HepG2 (cell line): ENCODE results near the gene ZNF169. TPM values are rescaled to one million over a fixed set of nuclear protein-coding genes. Genes with fewer than 3 reads are reported as not detected.
A peak's percentile ranks its signal among the peaks of the same experiment; 100 is the strongest.

Experiments
- AKNA ChIP-seq: sonication (generic); formaldehyde crosslinking; IDR thresholded peaks from 2 replicates; pipeline ENCODE4 v1.4.0; 2020; ENCODE audit warnings: missing genetic modification reagents, borderline replicate concordance
- CBX5 ChIP-seq: sonication (generic); formaldehyde crosslinking; IDR thresholded peaks from 2 replicates; pipeline ENCODE4 v1.4.0; 2020; ENCODE audit warnings: missing genetic modification reagents, borderline replicate concordance
- ISL2 ChIP-seq: sonication (generic); formaldehyde crosslinking; IDR thresholded peaks from 2 replicates; pipeline ENCODE4 v1.5.0; 2020; ENCODE audit warnings: missing genetic modification reagents
- MEF2D ChIP-seq: sonication (generic); formaldehyde crosslinking; IDR thresholded peaks from 2 replicates; pipeline ENCODE4 v1.5.1; 2020; ENCODE audit warnings: mild to moderate bottlenecking, missing genetic modification reagents
- NAIF1 ChIP-seq: sonication (generic); formaldehyde crosslinking; IDR thresholded peaks from 2 replicates; pipeline ENCODE4 v1.5.0; 2020; ENCODE audit warnings: mild to moderate bottlenecking, missing genetic modification reagents, borderline replicate concordance
- NR1H2 ChIP-seq: sonication (generic); formaldehyde crosslinking; IDR thresholded peaks from 2 replicates; pipeline ENCODE4 v1.8.1; 2022; ENCODE audit warnings: low read depth, missing genetic modification reagents, borderline replicate concordance
- PHF8 ChIP-seq: sonication (generic); formaldehyde crosslinking; IDR thresholded peaks from 2 replicates; pipeline ENCODE4 v1.5.0; 2020; ENCODE audit warnings: missing genetic modification reagents
- SMARCC2 ChIP-seq: fragments of 450-650 bp; IDR thresholded peaks from 2 replicates; pipeline ENCODE4 v1.6.1; 2017; ENCODE audit warnings: antibody characterized with exemption, mild to moderate bottlenecking
- SNRNP70 ChIP-seq: fragments of 200-400 bp; formaldehyde crosslinking; IDR thresholded peaks from 2 replicates; pipeline ENCODE4 v1.6.1; 2017; ENCODE audit warnings: mild to moderate bottlenecking, low read depth, low read length, moderate library complexity
- SRSF9 ChIP-seq: fragments of 200-400 bp; formaldehyde crosslinking; IDR thresholded peaks from 2 replicates; pipeline ENCODE4 v1.6.1; 2018; ENCODE audit warnings: borderline replicate concordance, mild to moderate bottlenecking, low read depth, low read length; ENCODE audit not compliant: insufficient read depth, poor library complexity, severe bottlenecking
- ZNF276 ChIP-seq: sonication (generic); formaldehyde crosslinking; IDR thresholded peaks from 2 replicates; pipeline ENCODE4 v1.4.0; 2020; ENCODE audit warnings: mild to moderate bottlenecking, low read depth, missing genetic modification reagents
- ZNF326 ChIP-seq: sonication (generic); formaldehyde crosslinking; IDR thresholded peaks from 2 replicates; pipeline ENCODE4 v1.4.0; 2020; ENCODE audit warnings: missing genetic modification reagents, borderline replicate concordance
- ZNF350 ChIP-seq: sonication (generic); formaldehyde crosslinking; IDR thresholded peaks from 2 replicates; pipeline ENCODE4 v1.4.0; 2020; ENCODE audit warnings: mild to moderate bottlenecking, low read depth, missing genetic modification reagents, borderline replicate concordance
- ZNF772 ChIP-seq: sonication (generic); formaldehyde crosslinking; IDR thresholded peaks from 2 replicates; pipeline ENCODE4 v1.5.0; 2020; ENCODE audit warnings: mild to moderate bottlenecking, missing genetic modification reagents
- ZNF782 ChIP-seq: sonication (generic); formaldehyde crosslinking; IDR thresholded peaks from 2 replicates; pipeline ENCODE4 v1.4.0; 2020; ENCODE audit warnings: missing genetic modification reagents, mild to moderate bottlenecking, borderline replicate concordance
- ZNF800 ChIP-seq: sonication (generic); formaldehyde crosslinking; IDR thresholded peaks from 2 replicates; pipeline ENCODE4 v1.4.0; 2020; ENCODE audit warnings: missing genetic modification reagents
- ZXDC ChIP-seq: sonication (generic); formaldehyde crosslinking; IDR thresholded peaks from 2 replicates; pipeline ENCODE4 v1.5.0; 2020; ENCODE audit warnings: mild to moderate bottlenecking, missing genetic modification reagents
- polyA plus RNA-seq, 8 experiments: library from polyadenylated mRNA; depleted of rRNA in 3 of 8; stranded (reverse) in 7 of 8; unstranded in 1 of 8; fragments of >200 nt; fragmentation: Illumina TruSeq in 4 of 8; extraction: Trizol in 4 of 8; gene quantifications; 2 replicates each; pipeline versions ENCODE4 v1.2.1 to v1.2.3, GENCODE V29; 2011 to 2016; ENCODE audit warnings: low read depth in 4 of 8, missing spikeins in 1 of 8, mixed read lengths in 1 of 8; ENCODE audit not compliant: insufficient read depth in 1 of 8
- total RNA-seq, 5 experiments: library from RNA; depleted of rRNA; stranded (reverse); fragments of >200 nt; fragmentation: Illumina TruSeq; extraction: Trizol; gene quantifications; 2 replicates each; pipeline ENCODE4 v1.2.3, GENCODE V29; 2016; ENCODE audit warnings: low read depth in 1 of 5

The ZNF169 gene
- total and polyA plus RNA-seq, 2 of the 13 experiments (the other 11 are each of a cell fraction or from before 2014, with no cell fraction given) = 2.1 to 6.3 TPM

GRCh38 chr9:94259077-94259862, at the start of gene ZNF169 (continued):
- TF ChIP-seq ISL2 (CRISPR knock-in tag) (0 out of 2 replicates have a peak, but pooled peaks have one; percentile 25), SRSF9 (no peak), CBX5 (CRISPR knock-in tag) (peak; percentile 28; the same call in 1 of the 2 replicates), ZNF276 (CRISPR knock-in tag) (no peak), ZNF772 (CRISPR knock-in tag) (no peak), NR1H2 (CRISPR knock-in tag) (no peak), SMARCC2 (no peak), ZXDC (CRISPR knock-in tag) (no peak), ZNF326 (CRISPR knock-in tag) (no peak), PHF8 (CRISPR knock-in tag) (peak; percentile 85), ZNF782 (0 out of 2 replicates have a peak, but pooled peaks have one; percentile 38), SNRNP70 (no peak), ZNF350 (CRISPR knock-in tag) (peak; percentile 61), NAIF1 (CRISPR knock-in tag) (no peak), AKNA (CRISPR knock-in tag) (no peak), MEF2D (CRISPR knock-in tag) (peak; percentile 53; the same call in 1 of the 2 replicates), ZNF800 (CRISPR knock-in tag) (no peak)
